Heart left ventricle (tissue), 16 donors: ENCODE data around the gene NUCKS1. TPM values are rescaled to one million over a fixed set of nuclear protein-coding genes. Genes with fewer than 3 reads are reported as not detected.

Experiments used
- ATAC-seq, 4 donors: fragments of 200-7000 bp; cut with Tn5 transposase; one replicate each; pipeline ENCODE4 v1.9.1; 2020 to 2022; ENCODE audit warnings: moderate library complexity in 4 of 4, mild to moderate bottlenecking in 3 of 4, moderate number of reproducible peaks in 1 of 4
- DNase-seq, 5 donors: peaks; one replicate each; pipeline ENCODE4 v3.0.0-alpha.2; 2020
- H3K27ac ChIP-seq, 12 donors: fragments of 200-600 bp; sonication (generic) in 4 of 12; one replicate each; pipeline versions ENCODE4 v1.5.0 to v1.8.0; 2016 to 2022; ENCODE audit warnings: mild to moderate bottlenecking in 2 of 12
- H3K27me3 ChIP-seq, 9 donors: fragments of 200-600 bp; sonication (generic) in 2 of 9; one replicate each; pipeline versions ENCODE4 v1.5.1 to v1.8.0; 2016 to 2022; ENCODE audit warnings: mild to moderate bottlenecking in 3 of 9
- H3K36me3 ChIP-seq, 9 donors: fragments of 200-600 bp; sonication (generic) in 2 of 9; one replicate each; pipeline versions ENCODE4 v1.5.0 to v1.8.0; 2018 to 2022; ENCODE audit warnings: mild to moderate bottlenecking in 2 of 9
- H3K4me1 ChIP-seq, 12 donors: fragments of 200-600 bp; sonication (generic) in 4 of 12; one replicate each; pipeline versions ENCODE4 v1.5.0 to v1.8.0; 2016 to 2022; ENCODE audit warnings: mild to moderate bottlenecking in 3 of 12
- H3K4me3 ChIP-seq, 12 donors: fragments of 200-600 bp; sonication (generic) in 4 of 12; one replicate each; pipeline versions ENCODE4 v1.5.0 to v1.8.0; 2017 to 2022; ENCODE audit warnings: mild to moderate bottlenecking in 9 of 12, moderate library complexity in 4 of 12
- H3K9me3 ChIP-seq, 12 donors: fragments of 200-600 bp; sonication (generic) in 4 of 12; one replicate each; pipeline versions ENCODE4 v1.5.0 to v1.8.0; 2016 to 2022; ENCODE audit warnings: mild to moderate bottlenecking in 1 of 12
- POLR2A ChIP-seq, 2 donors: fragments of 450-650 bp; IDR thresholded peaks; one replicate each; pipeline ENCODE4 v1.6.1; 2017; ENCODE audit warnings: antibody characterized with exemption in 2 of 2, mild to moderate bottlenecking in 2 of 2, moderate library complexity in 2 of 2
- WGBS, 4 donors: extraction: QIAGEN DNeasy Blood & Tissue Kit in 2 of 4; methylation state at CpG; one replicate each; pipeline versions ENCODE4 v1.1.5 to v1.1.7; 2013 to 2018; 5-methylcytosine and 5-hydroxymethylcytosine counted together
- intact Hi-C, 10 donors: fragments of 100-400 bp; cut with DNase I; formaldehyde crosslinking; loops; one replicate each; pipeline versions ENCODE4 v1.11.1 to v1.14.2; 2022
- long read RNA-seq, 3 donors: library from polyadenylated mRNA; unstranded; transcript quantifications; one replicate each; pipeline ENCODE4 v2.0.0, GENCODE V29; 2020 to 2021
- polyA plus RNA-seq, 2 donors: library from polyadenylated mRNA; stranded (reverse); fragments of 200-250 nt; gene quantifications; one replicate each; pipeline ENCODE4 v1.2.3, GENCODE V29; 2013
- total RNA-seq, 9 donors: library from RNA; depleted of rRNA in 2 of 9; stranded (reverse); fragments of >200 nt in 2 of 9; fragmentation: NEBNext Ultra II Directional in 3 of 9; extraction: Animal tissue kit (Norgen Biotek cat#: 25700) in 3 of 9; gene quantifications; one replicate each; pipeline versions ENCODE4 v1.1.0 to v1.2.4, GENCODE V29; 2016 to 2023
- TF ChIP-seq, protein P1 (sequence below), 12 donors: fragments of 200-600 bp; sonication (generic) in 4 of 12; IDR thresholded peaks; one replicate each; pipeline versions ENCODE4 v1.5.0 to v1.8.0; 2018 to 2022; ENCODE audit warnings: antibody characterized with exemption in 12 of 12, mild to moderate bottlenecking in 5 of 12
- donor health status: ischemic (EF 13 %, LVEDD 7.1; RV severe dilation, severe dysfunction).
- donor health status: healthy with polysubstance abuse.
- donor health status: DM: no; HTN: yes; CAD: no.
- donor health status: DM: no; HTN: no; CAD: no.
- donor health status: ischemic (EF 25% LVEDD 6.9; RV normal size, moderate dysfunction).
- donor health status: ischemic (EF 25% LVEDD 5.7; RV mildly dilated, moderate dysfunction).
- donor health status: healthy.
- donor health status: DM: yes; HTN: yes; CAD: no.
- donor health status: ischemic (EF 35%, LVEDD 5.7; RV mildly dilated, moderate dysfunction).
- donor health status: nonischemic (EF 11% LVEDD 7.7; RV severe dilation, severe dysfunction).
- donor health status: DM: yes; HTN: yes; CAD: no.
- donor health status: PGD.
- donor health status: ischemic (EF 29% LVEDD 5.4; RV normal size, mild dysfunction).
- donor health status: nonischemic (EF 23%, LVEDD 6.1; RV moderate dilation, normal function).

NUCKS1 gene, protein sequence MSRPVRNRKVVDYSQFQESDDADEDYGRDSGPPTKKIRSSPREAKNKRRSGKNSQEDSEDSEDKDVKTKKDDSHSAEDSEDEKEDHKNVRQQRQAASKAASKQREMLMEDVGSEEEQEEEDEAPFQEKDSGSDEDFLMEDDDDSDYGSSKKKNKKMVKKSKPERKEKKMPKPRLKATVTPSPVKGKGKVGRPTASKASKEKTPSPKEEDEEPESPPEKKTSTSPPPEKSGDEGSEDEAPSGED
- total RNA-seq = 100 to 1,000 TPM in 8 of 9 donors, 10 to 100 TPM in 1; 83.8 to 240 (median 198) TPM
- 10 to 100 TPM; 73.4 to 75.3 TPM for polyA plus RNA-seq
- long read RNA-seq, donor 1, full-length matches to known transcripts = 1 of 112 reads
- long read RNA-seq, donor 1, partial matches to known transcripts = 20 of 112 reads
- long read RNA-seq, donor 1, other reads (novel, unspliced or antisense) = 91 of 112 reads
- long read RNA-seq, donor 2, partial matches to known transcripts = 10 of 67 reads
- long read RNA-seq, donor 2, other reads (novel, unspliced or antisense) = 57 of 67 reads
- long read RNA-seq, donor 3, partial matches to known transcripts = 9 of 80 reads
- long read RNA-seq, donor 3, other reads (novel, unspliced or antisense) = 71 of 80 reads

DNA sequence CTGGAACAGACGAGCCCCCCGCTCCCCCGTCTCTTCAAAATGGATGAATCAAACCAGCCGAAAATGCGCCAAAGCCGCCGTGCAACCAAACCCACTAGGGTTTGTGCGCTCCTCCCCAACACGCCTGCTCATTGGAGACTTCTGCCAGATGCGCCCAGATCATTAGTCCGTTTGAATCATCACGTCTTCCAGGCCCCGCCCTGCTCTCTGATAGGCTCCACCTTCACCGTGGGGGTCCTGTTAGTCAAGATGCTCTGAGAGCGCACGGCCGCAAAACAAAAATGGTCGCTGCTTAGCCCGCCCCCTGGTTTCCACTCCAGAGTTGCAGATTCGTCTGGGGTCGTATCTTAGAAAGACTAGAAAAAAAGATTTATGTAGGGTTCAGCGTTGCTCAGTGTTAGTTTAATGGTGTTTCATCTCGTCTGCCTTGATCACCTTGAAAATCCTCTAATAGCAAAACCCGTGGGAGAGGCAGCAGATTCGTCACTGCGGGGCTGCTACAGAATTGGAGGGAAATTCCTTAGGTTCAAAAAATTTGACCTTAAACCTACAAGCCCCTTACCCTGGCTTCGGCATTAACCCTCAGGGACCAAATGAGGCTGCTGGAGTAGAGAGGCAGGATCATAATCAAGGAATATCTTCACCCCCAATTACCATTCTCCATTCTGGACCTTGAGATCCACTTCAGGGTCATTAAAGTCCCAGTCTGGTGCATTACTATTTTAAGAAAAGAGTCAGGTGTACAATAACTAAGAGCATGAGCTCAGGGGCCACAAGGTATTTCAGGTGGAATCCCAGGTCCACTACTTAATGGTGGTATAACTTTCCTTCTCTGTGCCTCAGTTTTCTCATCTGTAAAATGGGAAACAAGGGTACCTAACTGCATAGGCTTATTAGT lies at the start of gene NUCKS1:
Gene NUCKS1 (minus strand): TSS at position 45 of the 898 bp plus-strand sequence. CDS start 209 bp downstream, outside the sequence.
- intact Hi-C loops = loop anchor here in 3 of 10 donors (1.0 to 5.0 kb wide), 5 partner anchors 24 to 63 kb away; partner anchors contain the start of genes RAB29 (in 2 of the 3) and SLC41A1 (in 2 of the 3)
- H3K36me3 ChIP-seq = peaks cover 0 to 4% (median 0%) of the 10 kb centered on the region in 9 donors

DNA sequence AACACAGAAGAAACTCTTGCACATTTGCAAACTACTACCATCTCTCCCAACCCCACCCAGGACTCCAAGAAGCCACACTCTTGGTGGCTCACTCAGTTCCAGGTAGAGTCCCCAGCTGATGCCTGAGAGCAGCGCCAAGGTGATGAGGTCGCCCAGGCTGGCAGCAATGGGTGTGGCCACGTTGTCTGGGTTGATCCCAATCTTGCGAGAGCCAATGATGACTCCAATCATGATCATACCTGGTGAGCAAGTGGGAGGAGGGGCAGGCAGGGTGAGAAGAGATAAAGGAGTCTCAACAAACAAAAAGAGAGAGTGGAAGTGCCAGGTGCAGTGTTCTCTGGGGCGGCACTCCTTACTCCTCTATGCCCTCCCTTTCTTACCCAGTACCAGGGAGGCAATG lies 48.6 kb upstream of the NUCKS1 start:
- no peak for TF ChIP-seq POLR2A (IDR thresholded peaks at IDR 0.05)
- TF ChIP-seq, protein P1, sequence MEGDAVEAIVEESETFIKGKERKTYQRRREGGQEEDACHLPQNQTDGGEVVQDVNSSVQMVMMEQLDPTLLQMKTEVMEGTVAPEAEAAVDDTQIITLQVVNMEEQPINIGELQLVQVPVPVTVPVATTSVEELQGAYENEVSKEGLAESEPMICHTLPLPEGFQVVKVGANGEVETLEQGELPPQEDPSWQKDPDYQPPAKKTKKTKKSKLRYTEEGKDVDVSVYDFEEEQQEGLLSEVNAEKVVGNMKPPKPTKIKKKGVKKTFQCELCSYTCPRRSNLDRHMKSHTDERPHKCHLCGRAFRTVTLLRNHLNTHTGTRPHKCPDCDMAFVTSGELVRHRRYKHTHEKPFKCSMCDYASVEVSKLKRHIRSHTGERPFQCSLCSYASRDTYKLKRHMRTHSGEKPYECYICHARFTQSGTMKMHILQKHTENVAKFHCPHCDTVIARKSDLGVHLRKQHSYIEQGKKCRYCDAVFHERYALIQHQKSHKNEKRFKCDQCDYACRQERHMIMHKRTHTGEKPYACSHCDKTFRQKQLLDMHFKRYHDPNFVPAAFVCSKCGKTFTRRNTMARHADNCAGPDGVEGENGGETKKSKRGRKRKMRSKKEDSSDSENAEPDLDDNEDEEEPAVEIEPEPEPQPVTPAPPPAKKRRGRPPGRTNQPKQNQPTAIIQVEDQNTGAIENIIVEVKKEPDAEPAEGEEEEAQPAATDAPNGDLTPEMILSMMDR (IDR thresholded peaks at IDR 0.05) = no peak
- H3K27ac ChIP-seq = peak overlapping the region in 2 of 12 donors; percentile 60 to 64
- peaks cover 2 to 78% (median 73%) of the 10 kb centered on the region in 9 donors for H3K36me3 ChIP-seq
- no peaks in the 10 kb centered on the region for H3K9me3 ChIP-seq
- DNase-seq = no peak
- WGBS, 4 donors = 74 to 90% (median 81%) methylated on average over 5 of the region's 5 CpGs
- H3K4me3 ChIP-seq = no peak overlapping the region
- H3K27me3 ChIP-seq = no peaks in the 10 kb centered on the region
- H3K4me1 ChIP-seq = peaks cover 0 to 56% (median 21%) of the 10 kb centered on the region in 12 donors
- no peak for ATAC-seq
- intact Hi-C loops = loop anchor here in 4 of 10 donors (5.0 to 10.0 kb wide), 3 partner anchors 59 to 309 kb away; no protein-coding TSS in a partner anchor

More for the DNA sequence above, at the start of gene NUCKS1:
- H3K4me1 ChIP-seq = peaks cover 8 to 35% (median 27%) of the 10 kb centered on the region in 12 donors
- DNase-seq (peak; percentile 98 to 100 (median 99)), ATAC-seq (peak; percentile 87 to 93 (median 92))
- H3K27ac ChIP-seq = peak within 1 kb of the TSS; percentile 91 to 99 (median 96)
- no peaks in the 10 kb centered on the region for H3K27me3 ChIP-seq
- peak within 1 kb of the TSS; percentile 49 to 91 (median 79) for H3K4me3 ChIP-seq
- TF ChIP-seq, protein P1 (IDR thresholded peaks at IDR 0.05) = peak in 8 of 12 donors; percentile 32 to 75 (median 41)
- peak in 1 of 2 donors; percentile 58 for TF ChIP-seq POLR2A (IDR thresholded peaks at IDR 0.05)
- WGBS, 4 donors = 0% methylated on average over 18 to 27 of the region's 27 CpGs
- no peaks in the 10 kb centered on the region for H3K9me3 ChIP-seq

DNA sequence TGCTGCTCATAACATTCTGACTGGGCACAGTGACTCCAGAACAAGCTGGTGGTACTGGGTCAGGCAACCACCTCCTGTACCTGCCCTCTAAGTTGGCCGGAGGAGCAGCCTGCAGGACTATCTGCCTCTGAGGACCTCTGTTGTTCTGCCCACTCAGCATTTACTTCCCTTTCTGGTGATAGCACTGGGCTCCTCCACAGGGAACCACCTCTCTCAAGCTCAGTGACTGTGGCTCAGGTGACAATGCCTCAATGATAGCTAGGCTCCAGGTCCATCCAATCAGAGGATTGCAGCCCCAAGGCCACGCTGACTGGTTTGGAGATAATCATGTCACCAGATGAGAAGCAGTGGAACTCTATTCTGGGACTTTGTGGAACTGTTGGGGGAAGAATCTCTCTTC lies 47.2 kb upstream of the NUCKS1 start:
- TF ChIP-seq, protein P1 (IDR thresholded peaks at IDR 0.05) = no peak
- TF ChIP-seq POLR2A (IDR thresholded peaks at IDR 0.05) = no peak
- WGBS, 4 donors = 56 to 86% (median 69%) methylated on average over 2 of the region's 2 CpGs
- H3K27me3 ChIP-seq = no peaks in the 10 kb centered on the region
- H3K36me3 ChIP-seq = peaks cover 2 to 89% (median 86%) of the 10 kb centered on the region in 9 donors
- no peak overlapping the region for H3K4me3 ChIP-seq
- peak overlapping the region in 4 of 12 donors; percentile 8 to 60 (median 12) for H3K27ac ChIP-seq
- H3K4me1 ChIP-seq = peaks cover 0 to 52% (median 19%) of the 10 kb centered on the region in 12 donors
- no peaks in the 10 kb centered on the region for H3K9me3 ChIP-seq
- intact Hi-C loops = loop anchor here in 4 of 10 donors (5.0 to 10.0 kb wide), 3 partner anchors 60 to 310 kb away; no protein-coding TSS in a partner anchor
- ATAC-seq (no peak), DNase-seq (no peak)
